Measurements from ENCODE around the gene LRMDA.

- TF ChIP-seq, protein P1, sequence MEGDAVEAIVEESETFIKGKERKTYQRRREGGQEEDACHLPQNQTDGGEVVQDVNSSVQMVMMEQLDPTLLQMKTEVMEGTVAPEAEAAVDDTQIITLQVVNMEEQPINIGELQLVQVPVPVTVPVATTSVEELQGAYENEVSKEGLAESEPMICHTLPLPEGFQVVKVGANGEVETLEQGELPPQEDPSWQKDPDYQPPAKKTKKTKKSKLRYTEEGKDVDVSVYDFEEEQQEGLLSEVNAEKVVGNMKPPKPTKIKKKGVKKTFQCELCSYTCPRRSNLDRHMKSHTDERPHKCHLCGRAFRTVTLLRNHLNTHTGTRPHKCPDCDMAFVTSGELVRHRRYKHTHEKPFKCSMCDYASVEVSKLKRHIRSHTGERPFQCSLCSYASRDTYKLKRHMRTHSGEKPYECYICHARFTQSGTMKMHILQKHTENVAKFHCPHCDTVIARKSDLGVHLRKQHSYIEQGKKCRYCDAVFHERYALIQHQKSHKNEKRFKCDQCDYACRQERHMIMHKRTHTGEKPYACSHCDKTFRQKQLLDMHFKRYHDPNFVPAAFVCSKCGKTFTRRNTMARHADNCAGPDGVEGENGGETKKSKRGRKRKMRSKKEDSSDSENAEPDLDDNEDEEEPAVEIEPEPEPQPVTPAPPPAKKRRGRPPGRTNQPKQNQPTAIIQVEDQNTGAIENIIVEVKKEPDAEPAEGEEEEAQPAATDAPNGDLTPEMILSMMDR (IDR thresholded peaks at IDR 0.05; ENCODE audit: insufficient read depth, low read length, poor library complexity, severe bottlenecking): no peak
- TF ChIP-seq EZH2phosphoT487 (conservative IDR thresholded peaks at IDR 0.05; ENCODE audit: low read length): no peak
Observed at GRCh38 chr10:76436401-76436811, 1005.0 kb downstream of the LRMDA start.

All from SU-DHL-6 (cell line).